Mucosa of descending colon (tissue), 3 donors: ENCODE data around the gene SMNDC1. TPM values are rescaled to one million over a fixed set of nuclear protein-coding genes. Genes with fewer than 3 reads are reported as not detected.

Source experiments
- ATAC-seq: fragments of 200-7000 bp; cut with Tn5 transposase; one replicate; pipeline ENCODE4 v1.9.1; 2020; ENCODE audit warnings: mild to moderate bottlenecking, moderate library complexity
- DNase-seq, 3 donors: peaks; one replicate each; pipeline ENCODE4 v3.0.0-alpha.2; 2020
- H3K36me3 ChIP-seq: fragments of 200-600 bp; one replicate; pipeline ENCODE4 v1.8.0; 2021; ENCODE audit warnings: low read depth, mild to moderate bottlenecking
- H3K4me1 ChIP-seq: fragments of 200-600 bp; one replicate; pipeline ENCODE4 v1.8.0; 2021; ENCODE audit warnings: low read depth, mild to moderate bottlenecking
- H3K4me3 ChIP-seq: fragments of 200-600 bp; one replicate; pipeline ENCODE4 v1.8.0; 2021; ENCODE audit warnings: mild to moderate bottlenecking
- H3K9me3 ChIP-seq: fragments of 200-600 bp; one replicate; pipeline ENCODE4 v1.8.0; 2021; ENCODE audit warnings: mild to moderate bottlenecking
- CTCF ChIP-seq: fragments of 200-600 bp; IDR thresholded peaks from one replicate; pipeline ENCODE4 v1.8.0; 2022; ENCODE audit warnings: antibody characterized with exemption, mild to moderate bottlenecking
- intact Hi-C, 2 donors: fragments of 100-400 bp; cut with DNase I in 1 of 2; cut with micrococcal nuclease in 1 of 2; formaldehyde crosslinking; loops; one replicate each; pipeline versions ENCODE4 v1.11.0 to v1.11.1; 2022; cut with DNase I, micrococcal nuclease
- total RNA-seq, 3 donors: library from RNA; stranded (reverse); fragmentation: NEBNext Ultra II Directional in 2 of 3; extraction: Animal tissue kit (Norgen Biotek cat#: 25700) in 2 of 3; gene quantifications; one replicate each; pipeline versions ENCODE4 v1.2.1 to v1.2.4, GENCODE V29; 2021 to 2023
- donor health status: DM: no; HTN: no; CAD: no; lungs with moderate emphysema.
- donor health status: DM: no; HTN: no; CAD: no.
- donor health status: DM: no; HTN: yes; CAD: no.

The SMNDC1 gene
- total RNA-seq, 3 donors from 2014 or later, result 19.3 to 30.1 (median 24.8) TPM

GRCh38 chr10:110349831-110350230, 45.1 kb upstream of the SMNDC1 start:
- Histone ChIP-seq H3K4me1 (no peaks in the 10 kb centered on the region), H3K9me3 (no peaks in the 10 kb centered on the region), H3K36me3 (no peaks in the 10 kb centered on the region), H3K4me3 (no peak overlapping the region)
- DNase-seq, result no peak
- intact Hi-C loops, result loop anchor here (5.0 to 10.0 kb wide), 2 partner anchors 145 to 197 kb away; partner anchors contain the start of gene DUSP5 (in 1 of the 2)
- no peak for TF ChIP-seq CTCF
- no peak for ATAC-seq

- no peak for ATAC-seq
- H3K4me3 ChIP-seq, result no peak overlapping the region
- DNase-seq, result no peak
- H3K4me1 ChIP-seq, result no peaks in the 10 kb centered on the region
- no peak for TF ChIP-seq CTCF
- intact Hi-C loops, result no loop called here
- no peaks in the 10 kb centered on the region for H3K9me3 ChIP-seq
- H3K36me3 ChIP-seq, result no peaks in the 10 kb centered on the region
Observed at GRCh38 chr10:110349386-110349785, 44.7 kb upstream of the SMNDC1 start.

- H3K4me1 ChIP-seq, result no peaks in the 10 kb centered on the region
- H3K36me3 ChIP-seq, result no peaks in the 10 kb centered on the region
- H3K9me3 ChIP-seq, result no peaks in the 10 kb centered on the region
- H3K4me3 ChIP-seq, result no peak overlapping the region
- intact Hi-C loops, result no loop called here
- no peak for ATAC-seq
- no peak for DNase-seq
- TF ChIP-seq CTCF, result no peak
Observed at GRCh38 chr10:110348336-110348735, 43.6 kb upstream of the SMNDC1 start.

- Histone ChIP-seq H3K4me3 (no peak overlapping the region), H3K4me1 (no peaks in the 10 kb centered on the region), H3K9me3 (no peaks in the 10 kb centered on the region), H3K36me3 (no peaks in the 10 kb centered on the region)
- TF ChIP-seq CTCF, result no peak
- DNase-seq (no peak), ATAC-seq (no peak)
- intact Hi-C loops, result no loop called here
Observed at GRCh38 chr10:110346914-110347313, 42.2 kb upstream of the SMNDC1 start.

- Histone ChIP-seq H3K4me1 (no peaks in the 10 kb centered on the region), H3K9me3 (no peaks in the 10 kb centered on the region), H3K4me3 (no peak overlapping the region), H3K36me3 (no peaks in the 10 kb centered on the region)
- TF ChIP-seq CTCF, result no peak
- ATAC-seq, result no peak
- no peak for DNase-seq
- intact Hi-C loops, result no loop called here
Observed at GRCh38 chr10:110345286-110345685, 40.6 kb upstream of the SMNDC1 start.

- TF ChIP-seq CTCF, result no peak
- Histone ChIP-seq H3K4me1 (no peaks in the 10 kb centered on the region), H3K36me3 (no peaks in the 10 kb centered on the region), H3K9me3 (no peaks in the 10 kb centered on the region), H3K4me3 (no peak overlapping the region)
- no peak for DNase-seq
- intact Hi-C loops, result no loop called here
- no peak for ATAC-seq
Observed at GRCh38 chr10:110344622-110345021, 39.9 kb upstream of the SMNDC1 start.
